ENCODE measurements around the gene GRIP2.

DNA sequence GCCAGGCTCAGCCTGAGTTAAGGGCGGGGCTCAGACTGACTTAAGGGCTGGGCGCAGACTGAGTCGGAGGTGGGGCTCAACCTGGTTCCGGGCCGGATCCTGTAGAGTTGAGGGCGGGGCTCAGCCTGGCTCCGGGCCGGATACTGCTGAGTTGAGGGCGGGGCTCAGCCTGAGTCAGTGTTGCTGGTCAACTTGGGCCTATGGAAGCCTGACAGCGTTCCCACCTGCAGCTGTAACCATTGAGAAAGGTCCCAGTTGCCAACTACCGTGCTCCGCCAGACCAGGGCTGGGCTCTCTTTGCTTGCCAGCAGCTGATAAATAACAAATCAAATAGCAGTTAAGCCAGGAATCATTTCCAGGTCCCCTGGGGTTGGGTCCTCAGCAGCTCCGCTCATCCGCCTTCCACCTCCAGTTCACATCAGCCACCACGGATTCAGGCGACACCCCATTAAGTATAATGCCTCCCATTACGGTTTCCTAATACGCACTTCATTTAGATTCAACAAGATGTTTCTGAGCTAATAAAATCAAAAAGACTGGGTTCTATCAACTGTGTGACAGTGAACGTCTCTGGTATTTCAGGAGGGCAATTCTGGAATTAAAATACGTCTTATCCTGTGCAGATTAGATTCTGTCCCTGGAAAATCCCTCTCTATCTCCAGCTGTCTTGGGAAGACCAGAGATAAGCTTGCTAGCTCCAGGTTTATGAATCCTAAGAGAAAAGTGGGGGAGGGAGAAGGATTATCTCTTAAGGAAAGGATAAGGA lies 7.3 kb downstream of the GRIP2 start:
- TF ChIP-seq, protein P1, sequence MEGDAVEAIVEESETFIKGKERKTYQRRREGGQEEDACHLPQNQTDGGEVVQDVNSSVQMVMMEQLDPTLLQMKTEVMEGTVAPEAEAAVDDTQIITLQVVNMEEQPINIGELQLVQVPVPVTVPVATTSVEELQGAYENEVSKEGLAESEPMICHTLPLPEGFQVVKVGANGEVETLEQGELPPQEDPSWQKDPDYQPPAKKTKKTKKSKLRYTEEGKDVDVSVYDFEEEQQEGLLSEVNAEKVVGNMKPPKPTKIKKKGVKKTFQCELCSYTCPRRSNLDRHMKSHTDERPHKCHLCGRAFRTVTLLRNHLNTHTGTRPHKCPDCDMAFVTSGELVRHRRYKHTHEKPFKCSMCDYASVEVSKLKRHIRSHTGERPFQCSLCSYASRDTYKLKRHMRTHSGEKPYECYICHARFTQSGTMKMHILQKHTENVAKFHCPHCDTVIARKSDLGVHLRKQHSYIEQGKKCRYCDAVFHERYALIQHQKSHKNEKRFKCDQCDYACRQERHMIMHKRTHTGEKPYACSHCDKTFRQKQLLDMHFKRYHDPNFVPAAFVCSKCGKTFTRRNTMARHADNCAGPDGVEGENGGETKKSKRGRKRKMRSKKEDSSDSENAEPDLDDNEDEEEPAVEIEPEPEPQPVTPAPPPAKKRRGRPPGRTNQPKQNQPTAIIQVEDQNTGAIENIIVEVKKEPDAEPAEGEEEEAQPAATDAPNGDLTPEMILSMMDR (IDR thresholded peaks at IDR 0.05; ENCODE audit: poor library complexity, severe bottlenecking): no peak
- TF ChIP-seq TAF1 (IDR thresholded peaks at IDR 0.05; ENCODE audit: low read depth) (no peak), EZH2 (IDR thresholded peaks at IDR 0.05; ENCODE audit: borderline replicate concordance, insufficient read depth, low read length, poor library complexity, severe bottlenecking) (no peak), SMC3 (conservative IDR thresholded peaks at IDR 0.05; ENCODE audit: poor library complexity) (no peak), RAD21 (conservative IDR thresholded peaks at IDR 0.05) (no peak), POLR2AphosphoS5 (IDR thresholded peaks at IDR 0.05) (peak; percentile 53), EP300 (conservative IDR thresholded peaks at IDR 0.05; ENCODE audit: poor library complexity, severe bottlenecking) (no peak), MXI1 (conservative IDR thresholded peaks at IDR 0.05; ENCODE audit: poor library complexity, severe bottlenecking) (no peak)
- TF ChIP-seq, protein P2, sequence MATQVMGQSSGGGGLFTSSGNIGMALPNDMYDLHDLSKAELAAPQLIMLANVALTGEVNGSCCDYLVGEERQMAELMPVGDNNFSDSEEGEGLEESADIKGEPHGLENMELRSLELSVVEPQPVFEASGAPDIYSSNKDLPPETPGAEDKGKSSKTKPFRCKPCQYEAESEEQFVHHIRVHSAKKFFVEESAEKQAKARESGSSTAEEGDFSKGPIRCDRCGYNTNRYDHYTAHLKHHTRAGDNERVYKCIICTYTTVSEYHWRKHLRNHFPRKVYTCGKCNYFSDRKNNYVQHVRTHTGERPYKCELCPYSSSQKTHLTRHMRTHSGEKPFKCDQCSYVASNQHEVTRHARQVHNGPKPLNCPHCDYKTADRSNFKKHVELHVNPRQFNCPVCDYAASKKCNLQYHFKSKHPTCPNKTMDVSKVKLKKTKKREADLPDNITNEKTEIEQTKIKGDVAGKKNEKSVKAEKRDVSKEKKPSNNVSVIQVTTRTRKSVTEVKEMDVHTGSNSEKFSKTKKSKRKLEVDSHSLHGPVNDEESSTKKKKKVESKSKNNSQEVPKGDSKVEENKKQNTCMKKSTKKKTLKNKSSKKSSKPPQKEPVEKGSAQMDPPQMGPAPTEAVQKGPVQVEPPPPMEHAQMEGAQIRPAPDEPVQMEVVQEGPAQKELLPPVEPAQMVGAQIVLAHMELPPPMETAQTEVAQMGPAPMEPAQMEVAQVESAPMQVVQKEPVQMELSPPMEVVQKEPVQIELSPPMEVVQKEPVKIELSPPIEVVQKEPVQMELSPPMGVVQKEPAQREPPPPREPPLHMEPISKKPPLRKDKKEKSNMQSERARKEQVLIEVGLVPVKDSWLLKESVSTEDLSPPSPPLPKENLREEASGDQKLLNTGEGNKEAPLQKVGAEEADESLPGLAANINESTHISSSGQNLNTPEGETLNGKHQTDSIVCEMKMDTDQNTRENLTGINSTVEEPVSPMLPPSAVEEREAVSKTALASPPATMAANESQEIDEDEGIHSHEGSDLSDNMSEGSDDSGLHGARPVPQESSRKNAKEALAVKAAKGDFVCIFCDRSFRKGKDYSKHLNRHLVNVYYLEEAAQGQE (IDR thresholded peaks at IDR 0.05; ENCODE audit: borderline replicate concordance): peak; percentile 46
